HEK293 (cell line): Measurements from ENCODE around the gene CAPN5.

Source experiments
- CTCF ChIA-PET: fragments of 350-600 bp; formaldehyde crosslinking; extraction: SDS; loops from one replicate; lab custom pipeline; 2021; ENCODE audit warnings: antibody characterized with exemption; lab: Yijun Ruan, JAX
- POLR2A ChIA-PET: fragments of 300-600 bp; formaldehyde crosslinking; extraction: SDS; loops from one replicate; lab custom pipeline; 2020; ENCODE audit warnings: antibody characterized with exemption, inconsistent platforms; lab: Yijun Ruan, JAX
- H3K27ac ChIP-seq: fragments of 200-500 bp; sonication (Bioruptor generic); 2 replicates; pipeline ENCODE4 v1.5.1; 2014; ENCODE audit warnings: low read depth, low read length, control low read depth, inconsistent platforms; ENCODE audit errors: extremely low read depth
- H3K36me3 ChIP-seq, 2 experiments: fragments of 200-500 bp in 1 of 2; sonication (Bioruptor generic) in 1 of 2; 1 replicate in 1 of 2; 2 replicates in 1 of 2; pipeline ENCODE4 v1.5.1; 2014 to 2017; ENCODE audit warnings: inconsistent platforms in 2 of 2, low read length in 2 of 2; ENCODE audit not compliant: control insufficient read depth in 2 of 2, insufficient read depth in 1 of 2
- H3K4me1 ChIP-seq: fragments of 200-500 bp; sonication (Bioruptor generic); 2 replicates; pipeline ENCODE4 v1.5.1; 2014; ENCODE audit warnings: mild to moderate bottlenecking, low read length, inconsistent platforms; ENCODE audit not compliant: control insufficient read depth, insufficient read depth
- H3K4me3 ChIP-seq: 2 replicates; pipeline ENCODE4 v1.5.1; 2011; ENCODE audit warnings: low read depth, mild to moderate bottlenecking, control low read depth, low read length, moderate library complexity
- H3K9me3 ChIP-seq: fragments of 200-500 bp; sonication (Bioruptor generic); 2 replicates; pipeline ENCODE4 v1.5.1; 2014; ENCODE audit warnings: low read depth, low read length, inconsistent platforms; ENCODE audit not compliant: control insufficient read depth, insufficient read depth
- CTCF ChIP-seq: fragments of 450-650 bp; formaldehyde crosslinking; IDR thresholded peaks from 2 replicates; pipeline ENCODE4 v1.5.1; 2016; ENCODE audit warnings: missing biosample characterization, missing genetic modification characterization
- HOXC10 ChIP-seq: sonication (generic); formaldehyde crosslinking; IDR thresholded peaks from 2 replicates; pipeline ENCODE4 v1.8.1; 2023; ENCODE audit warnings: mild to moderate bottlenecking, missing genetic modification reagents
- IKZF3 ChIP-seq: fragments of 450-650 bp; IDR thresholded peaks from 2 replicates; pipeline ENCODE4 v1.5.0; 2018; ENCODE audit warnings: missing biosample characterization, mild to moderate bottlenecking, missing genetic modification characterization, moderate library complexity
- KLF16 ChIP-seq: fragments of 450-650 bp; formaldehyde crosslinking; IDR thresholded peaks from 2 replicates; pipeline ENCODE4 v1.5.1; 2017; ENCODE audit warnings: missing biosample characterization, missing genetic modification characterization
- KLF17 ChIP-seq: fragments of 450-650 bp; formaldehyde crosslinking; IDR thresholded peaks from 2 replicates; pipeline ENCODE4 v1.5.1; 2016; ENCODE audit warnings: missing biosample characterization, missing genetic modification characterization
- MEIS1 ChIP-seq: sonication (generic); formaldehyde crosslinking; IDR thresholded peaks from 2 replicates; pipeline ENCODE4 v1.8.1; 2022; ENCODE audit warnings: missing genetic modification reagents, mild to moderate bottlenecking, borderline replicate concordance
- MZF1 ChIP-seq: fragments of 450-650 bp; formaldehyde crosslinking; IDR thresholded peaks from 2 replicates; pipeline ENCODE4 v1.5.1; 2017; ENCODE audit warnings: missing biosample characterization, missing genetic modification characterization, borderline replicate concordance
- ZBTB1 ChIP-seq: fragments of 450-650 bp; formaldehyde crosslinking; IDR thresholded peaks from 2 replicates; pipeline ENCODE4 v1.5.1; 2016; ENCODE audit warnings: missing biosample characterization, missing genetic modification characterization
- ZBTB44 ChIP-seq: fragments of 450-650 bp; IDR thresholded peaks from 2 replicates; pipeline ENCODE4 v1.5.1; 2018; ENCODE audit warnings: missing biosample characterization, mild to moderate bottlenecking, missing genetic modification characterization
- ZBTB8A ChIP-seq: fragments of 450-650 bp; formaldehyde crosslinking; IDR thresholded peaks from 2 replicates; pipeline ENCODE4 v1.5.1; 2016; ENCODE audit warnings: missing biosample characterization, missing genetic modification characterization
- ZFP69B ChIP-seq: fragments of 450-650 bp; formaldehyde crosslinking; IDR thresholded peaks from 2 replicates; pipeline ENCODE4 v1.5.1; 2016; ENCODE audit warnings: missing biosample characterization, missing genetic modification characterization
- ZNF221 ChIP-seq: fragments of 450-650 bp; formaldehyde crosslinking; IDR thresholded peaks from 2 replicates; pipeline ENCODE4 v1.5.1; 2017; ENCODE audit warnings: missing biosample characterization, missing genetic modification characterization, borderline replicate concordance
- ZNF239 ChIP-seq: fragments of 450-650 bp; formaldehyde crosslinking; IDR thresholded peaks from 2 replicates; pipeline ENCODE4 v1.5.1; 2016; ENCODE audit warnings: missing biosample characterization, missing genetic modification characterization
- ZNF24 ChIP-seq: fragments of 450-650 bp; formaldehyde crosslinking; IDR thresholded peaks from 2 replicates; pipeline ENCODE4 v1.5.1; 2016; ENCODE audit warnings: missing biosample characterization, missing genetic modification characterization
- ZNF248 ChIP-seq: fragments of 450-650 bp; formaldehyde crosslinking; IDR thresholded peaks from 2 replicates; pipeline ENCODE4 v1.5.1; 2017; ENCODE audit warnings: missing biosample characterization, missing genetic modification characterization
- ZNF280C ChIP-seq: fragments of 450-650 bp; formaldehyde crosslinking; IDR thresholded peaks from 2 replicates; pipeline ENCODE4 v1.5.1; 2016; ENCODE audit warnings: missing biosample characterization, missing genetic modification characterization
- ZNF391 ChIP-seq: fragments of 450-650 bp; formaldehyde crosslinking; IDR thresholded peaks from 2 replicates; pipeline ENCODE4 v1.5.1; 2016; ENCODE audit warnings: low read depth, missing biosample characterization, missing genetic modification characterization, borderline replicate concordance
- ZNF48 ChIP-seq: fragments of 450-650 bp; formaldehyde crosslinking; IDR thresholded peaks from 2 replicates; pipeline ENCODE4 v1.5.1; 2016; ENCODE audit warnings: missing biosample characterization, missing genetic modification characterization
- ZNF555 ChIP-seq: fragments of 450-650 bp; formaldehyde crosslinking; conservative IDR thresholded peaks from 2 replicates; pipeline ENCODE4 v1.5.1; 2017; ENCODE audit warnings: missing biosample characterization, mild to moderate bottlenecking, missing genetic modification characterization, inconsistent platforms
- ZNF571 ChIP-seq: fragments of 450-650 bp; formaldehyde crosslinking; IDR thresholded peaks from 2 replicates; pipeline ENCODE4 v1.5.0; 2017; ENCODE audit warnings: missing biosample characterization, missing genetic modification characterization
- ZNF658 ChIP-seq: fragments of 450-650 bp; formaldehyde crosslinking; IDR thresholded peaks from 2 replicates; pipeline ENCODE4; 2016; ENCODE audit warnings: missing biosample characterization, missing genetic modification characterization
- ZNF660 ChIP-seq: fragments of 450-650 bp; IDR thresholded peaks from 2 replicates; pipeline ENCODE4 v1.5.1; 2018; ENCODE audit warnings: missing biosample characterization, mild to moderate bottlenecking, missing genetic modification characterization
- ZNF701 ChIP-seq: fragments of 450-650 bp; formaldehyde crosslinking; IDR thresholded peaks from 2 replicates; pipeline ENCODE4 v1.5.1; 2016; ENCODE audit warnings: missing biosample characterization, missing genetic modification characterization
- ZNF830 ChIP-seq: fragments of 450-650 bp; IDR thresholded peaks from 2 replicates; pipeline ENCODE4 v1.5.0; 2018; ENCODE audit warnings: missing biosample characterization, missing genetic modification characterization, low read depth, mild to moderate bottlenecking, moderate library complexity
- ZSCAN18 ChIP-seq: fragments of 450-650 bp; formaldehyde crosslinking; IDR thresholded peaks from 2 replicates; pipeline ENCODE4 v1.5.1; 2016; ENCODE audit warnings: missing biosample characterization, missing genetic modification characterization
- ZSCAN23 ChIP-seq: fragments of 450-650 bp; formaldehyde crosslinking; IDR thresholded peaks from 2 replicates; pipeline ENCODE4 v1.5.1; 2016; ENCODE audit warnings: missing biosample characterization, missing genetic modification characterization
- ZSCAN4 ChIP-seq: fragments of 450-650 bp; formaldehyde crosslinking; IDR thresholded peaks from 2 replicates; pipeline ENCODE4 v1.5.1; 2017; ENCODE audit warnings: missing biosample characterization, missing genetic modification characterization

The CAPN5 gene

GRCh38 chr11:77092382-77092781 lies 25.6 kb downstream of the CAPN5 start:
- no peak for TF ChIP-seq MZF1
- no peak for TF ChIP-seq ZBTB1 (tag by site-specific recombination)
- TF ChIP-seq MEIS1 (CRISPR knock-in tag) = no peak
- no peak for TF ChIP-seq ZBTB8A (tag by site-specific recombination)
- TF ChIP-seq ZNF555 = no peak
- TF ChIP-seq ZSCAN4 (tag by site-specific recombination) = no peak
- no peak for TF ChIP-seq ZNF571
- no peak for TF ChIP-seq ZNF830
- TF ChIP-seq ZSCAN23 (tag by site-specific recombination) = no peak
- no peak for TF ChIP-seq ZNF248 (tag by site-specific recombination)
- no peak for TF ChIP-seq ZNF660 (tag by site-specific recombination)
- TF ChIP-seq ZNF280C (tag by site-specific recombination) = no peak
- no peak for TF ChIP-seq KLF17 (tag by site-specific recombination)
- no peak for TF ChIP-seq ZNF701
- no peak for TF ChIP-seq KLF16 (tag by site-specific recombination)
- TF ChIP-seq ZNF221 (tag by site-specific recombination) = no peak
- TF ChIP-seq ZNF391 (tag by site-specific recombination) = no peak
- no peak for TF ChIP-seq ZBTB44 (tag by site-specific recombination)
- CTCF ChIA-PET = interaction anchor here (0.6 to 4.1 kb wide), 18 partner anchors 9 to 358 kb away, joined by 3 to 61 read pairs (median 10); no protein-coding TSS in a partner anchor
- H3K27ac ChIP-seq = no peak overlapping the region
- H3K36me3 ChIP-seq = no peaks in the 10 kb centered on the region
- POLR2A ChIA-PET = no interaction called here
- no peaks in the 10 kb centered on the region for H3K9me3 ChIP-seq
- no peak overlapping the region for H3K4me3 ChIP-seq
- no peaks in the 10 kb centered on the region for H3K4me1 ChIP-seq

GRCh38 chr11:77093056-77093891 lies 26.5 kb downstream of the CAPN5 start:
- CTCF ChIA-PET = interaction anchor here (0.7 to 4.1 kb wide), 9 partner anchors 8 to 526 kb away, joined by 3 to 61 read pairs (median 15); no protein-coding TSS in a partner anchor
- POLR2A ChIA-PET = no interaction called here
- TF ChIP-seq ZNF24 (tag by site-specific recombination) (no peak), CTCF (tag by site-specific recombination) (no peak), HOXC10 (CRISPR knock-in tag) (no peak), ZNF658 (tag by site-specific recombination) (no peak), ZSCAN18 (no peak), KLF16 (tag by site-specific recombination) (no peak), IKZF3 (tag by site-specific recombination) (no peak), ZSCAN23 (tag by site-specific recombination) (no peak), ZFP69B (tag by site-specific recombination) (no peak), ZNF48 (tag by site-specific recombination) (no peak), ZNF239 (tag by site-specific recombination) (no peak)

More at GRCh38 chr11:77093056-77093891, 26.5 kb downstream of the CAPN5 start:
- Histone ChIP-seq H3K27ac (no peak overlapping the region), H3K9me3 (no peaks in the 10 kb centered on the region), H3K4me1 (no peaks in the 10 kb centered on the region), H3K4me3 (no peak overlapping the region), H3K36me3 (no peaks in the 10 kb centered on the region)
